Measurements from ENCODE around the gene SFXN1.

DNA sequence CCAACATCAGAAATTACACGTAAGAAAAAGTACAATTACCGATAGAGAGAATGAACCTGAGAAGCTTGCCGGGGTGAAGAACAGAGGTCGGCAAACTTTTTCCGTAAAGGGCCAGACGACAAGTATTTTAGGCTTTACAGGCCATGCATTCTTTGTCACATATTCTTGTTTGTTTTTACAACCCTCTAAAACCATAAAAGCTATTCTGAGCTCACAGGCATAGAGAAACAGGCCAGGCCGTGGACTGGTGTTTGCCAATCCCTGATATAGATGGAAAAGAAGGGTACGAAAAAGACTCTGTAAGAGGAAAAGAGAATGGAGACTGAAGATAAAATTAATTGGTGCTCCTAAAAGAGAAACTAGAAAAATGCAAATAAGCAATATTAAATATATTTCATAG, 15.4 kb downstream of the SFXN1 start:
- TF ChIP-seq SMC3 (IDR thresholded peaks at IDR 0.05; ENCODE audit: low read depth, low read length) (no peak), POLR2A (IDR thresholded peaks at IDR 0.05; ENCODE audit: low read depth, low read length) (no peak), MXI1 (IDR thresholded peaks at IDR 0.05; ENCODE audit: borderline replicate concordance, low read depth, low read length) (no peak)
- TF ChIP-seq, protein P1, sequence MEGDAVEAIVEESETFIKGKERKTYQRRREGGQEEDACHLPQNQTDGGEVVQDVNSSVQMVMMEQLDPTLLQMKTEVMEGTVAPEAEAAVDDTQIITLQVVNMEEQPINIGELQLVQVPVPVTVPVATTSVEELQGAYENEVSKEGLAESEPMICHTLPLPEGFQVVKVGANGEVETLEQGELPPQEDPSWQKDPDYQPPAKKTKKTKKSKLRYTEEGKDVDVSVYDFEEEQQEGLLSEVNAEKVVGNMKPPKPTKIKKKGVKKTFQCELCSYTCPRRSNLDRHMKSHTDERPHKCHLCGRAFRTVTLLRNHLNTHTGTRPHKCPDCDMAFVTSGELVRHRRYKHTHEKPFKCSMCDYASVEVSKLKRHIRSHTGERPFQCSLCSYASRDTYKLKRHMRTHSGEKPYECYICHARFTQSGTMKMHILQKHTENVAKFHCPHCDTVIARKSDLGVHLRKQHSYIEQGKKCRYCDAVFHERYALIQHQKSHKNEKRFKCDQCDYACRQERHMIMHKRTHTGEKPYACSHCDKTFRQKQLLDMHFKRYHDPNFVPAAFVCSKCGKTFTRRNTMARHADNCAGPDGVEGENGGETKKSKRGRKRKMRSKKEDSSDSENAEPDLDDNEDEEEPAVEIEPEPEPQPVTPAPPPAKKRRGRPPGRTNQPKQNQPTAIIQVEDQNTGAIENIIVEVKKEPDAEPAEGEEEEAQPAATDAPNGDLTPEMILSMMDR (conservative IDR thresholded peaks at IDR 0.05; ENCODE audit: low read depth, low read length): no peak
- TF ChIP-seq, protein P2, sequence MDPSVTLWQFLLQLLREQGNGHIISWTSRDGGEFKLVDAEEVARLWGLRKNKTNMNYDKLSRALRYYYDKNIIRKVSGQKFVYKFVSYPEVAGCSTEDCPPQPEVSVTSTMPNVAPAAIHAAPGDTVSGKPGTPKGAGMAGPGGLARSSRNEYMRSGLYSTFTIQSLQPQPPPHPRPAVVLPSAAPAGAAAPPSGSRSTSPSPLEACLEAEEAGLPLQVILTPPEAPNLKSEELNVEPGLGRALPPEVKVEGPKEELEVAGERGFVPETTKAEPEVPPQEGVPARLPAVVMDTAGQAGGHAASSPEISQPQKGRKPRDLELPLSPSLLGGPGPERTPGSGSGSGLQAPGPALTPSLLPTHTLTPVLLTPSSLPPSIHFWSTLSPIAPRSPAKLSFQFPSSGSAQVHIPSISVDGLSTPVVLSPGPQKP (IDR thresholded peaks at IDR 0.05; ENCODE audit: borderline replicate concordance, low read depth, low read length): no peak
